H1 (cell line): ENCODE measurements around the gene FOXN1. TPM values are rescaled to one million over a fixed set of nuclear protein-coding genes. Genes with fewer than 3 reads are reported as not detected.

Experiments
- CTCF ChIA-PET: fragments of 300-600 bp; sonication (Branson Sonifier 250); formaldehyde crosslinking; loops from one replicate; lab custom pipeline; 2021; ENCODE audit not compliant: partially characterized antibody; lab: Charles Lee
- POLR2A ChIA-PET: fragments of 300-600 bp; sonication (Branson Sonifier 250); formaldehyde crosslinking; loops from one replicate; lab custom pipeline; 2021; ENCODE audit warnings: inconsistent platforms; ENCODE audit not compliant: partially characterized antibody; lab: Charles Lee
- DNase-seq, 2 experiments: peaks; one replicate each; pipeline versions ENCODE4 v3.0.0 to v3.0.0-alpha.2; 2010 to 2022; ENCODE audit warnings: low spot score in 2 of 2, low read depth in 1 of 2, mixed read lengths in 1 of 2
- FAIRE-seq: peaks from 2 replicates; lab custom pipeline; 2011; peaks lifted over from hg19 to GRCh38; lab: Jason Lieb, UNC
- H2AFZ ChIP-seq: 2 replicates; pipeline ENCODE4 v1.8.1; 2012; ENCODE audit warnings: low read length, inconsistent platforms
- H2AK5ac ChIP-seq: 2 replicates; pipeline ENCODE4 v1.6.1; 2013; ENCODE audit warnings: low read depth, low read length
- H2BK120ac ChIP-seq: replicated peaks from 2 replicates; pipeline ENCODE3; 2013; ENCODE audit warnings: low read depth, low read length, inconsistent platforms
- H2BK12ac ChIP-seq: 2 replicates; pipeline ENCODE4 v1.6.1; 2013; ENCODE audit warnings: low read depth, low read length
- H2BK15ac ChIP-seq: 2 replicates; pipeline ENCODE4 v1.6.1; 2013; ENCODE audit warnings: low read length
- H2BK20ac ChIP-seq: 2 replicates; pipeline ENCODE4 v1.6.1; 2013; ENCODE audit warnings: low read length
- H2BK5ac ChIP-seq: 2 replicates; pipeline ENCODE4 v1.6.1; 2013; ENCODE audit warnings: low read depth, low read length
- H3K14ac ChIP-seq: 2 replicates; pipeline ENCODE4 v1.6.1; 2013; ENCODE audit warnings: inconsistent platforms; ENCODE audit not compliant: insufficient read length
- H3K18ac ChIP-seq: 2 replicates; pipeline ENCODE4 v1.6.1; 2013; ENCODE audit warnings: low read length; ENCODE audit errors: extremely low read depth
- H3K23ac ChIP-seq: 2 replicates; pipeline ENCODE4 v1.6.1; 2013; ENCODE audit warnings: inconsistent platforms; ENCODE audit not compliant: insufficient read length
- H3K23me2 ChIP-seq: 2 replicates; pipeline ENCODE4 v1.6.1; 2013; ENCODE audit warnings: low read depth, low read length
- H3K27ac ChIP-seq: 2 replicates; pipeline ENCODE4 v1.6.1; 2011; ENCODE audit warnings: low read depth, low read length, inconsistent platforms
- H3K27me3 ChIP-seq, 4 experiments: replicated peaks in 1 of 4; 1 replicate in 1 of 4; 2 replicates in 3 of 4; pipeline versions ENCODE4 v1.6.1 to v1.8.1; 2011 to 2013; ENCODE audit warnings: low read length in 3 of 4, mild to moderate bottlenecking in 3 of 4, inconsistent platforms in 2 of 4, mixed read lengths in 2 of 4, moderate library complexity in 1 of 4; ENCODE audit not compliant: control insufficient read depth in 3 of 4, insufficient read depth in 3 of 4; ENCODE audit errors: extremely low read depth in 1 of 4
- H3K36me3 ChIP-seq, 4 experiments: 2 replicates each; pipeline versions ENCODE4 v1.6.1 to v1.8.1; 2011 to 2013; ENCODE audit warnings: mild to moderate bottlenecking in 4 of 4, low read length in 3 of 4, moderate library complexity in 2 of 4, control low read depth in 1 of 4, inconsistent platforms in 1 of 4; ENCODE audit not compliant: insufficient read depth in 4 of 4, control insufficient read depth in 2 of 4
- H3K4ac ChIP-seq: replicated peaks from 2 replicates; pipeline ENCODE3; 2013; ENCODE audit warnings: low read length, low read depth, mixed read lengths, inconsistent platforms; ENCODE audit not compliant: insufficient read length
- H3K4me1 ChIP-seq, 4 experiments: replicated peaks in 1 of 4; 1 replicate in 1 of 4; 2 replicates in 3 of 4; pipeline versions ENCODE4 v1.6.1 to v1.8.1; 2011 to 2013; ENCODE audit warnings: low read length in 3 of 4, inconsistent platforms in 2 of 4, mixed read lengths in 1 of 4; ENCODE audit not compliant: insufficient read depth in 4 of 4, control insufficient read depth in 3 of 4
- H3K4me2 ChIP-seq, 2 experiments: 2 replicates each; pipeline versions ENCODE4 v1.6.1 to v1.8.1; 2011 to 2013; ENCODE audit warnings: low read depth in 2 of 2, low read length in 2 of 2, control low read depth in 1 of 2, inconsistent platforms in 1 of 2, mild to moderate bottlenecking in 1 of 2; ENCODE audit not compliant: insufficient read depth in 1 of 2
- H3K4me3 ChIP-seq, 4 experiments: fragments of 200-600, 300-600 bp in 1 of 4; sonication (generic), shearing (Covaris generic), sonication (Bioruptor Twin) in 1 of 4; 2 replicates each; pipeline versions ENCODE4 v1.5.1 to v1.8.1; 2011 to 2016; ENCODE audit warnings: low read length in 4 of 4, low read depth in 3 of 4, control low read depth in 2 of 4, inconsistent platforms in 2 of 4, mild to moderate bottlenecking in 2 of 4, mixed read lengths in 1 of 4, moderate library complexity in 1 of 4; ENCODE audit not compliant: insufficient read depth in 2 of 4; ENCODE audit errors: extremely low read depth in 1 of 4
- H3K56ac ChIP-seq: replicated peaks from 2 replicates; pipeline ENCODE3; 2013; ENCODE audit warnings: low read depth, mild to moderate bottlenecking, mixed read lengths, low read length, inconsistent platforms; ENCODE audit not compliant: insufficient read length
- H3K79me1 ChIP-seq: 2 replicates; pipeline ENCODE4 v1.6.1; 2013; ENCODE audit warnings: low read depth, low read length, control low read depth
- H3K79me2 ChIP-seq, 2 experiments: 2 replicates each; pipeline versions ENCODE4 v1.6.1 to v1.8.1; 2012 to 2013; ENCODE audit warnings: low read length in 2 of 2, mild to moderate bottlenecking in 2 of 2, inconsistent platforms in 1 of 2; ENCODE audit not compliant: insufficient read depth in 2 of 2, control insufficient read depth in 1 of 2
- H3K9ac ChIP-seq, 4 experiments: replicated peaks in 1 of 4; 1 replicate in 1 of 4; 2 replicates in 3 of 4; pipeline versions ENCODE4 v1.6.1 to v1.8.1; 2011 to 2013; ENCODE audit warnings: low read depth in 3 of 4, low read length in 3 of 4, control low read depth in 2 of 4, mild to moderate bottlenecking in 2 of 4, moderate library complexity in 2 of 4, inconsistent platforms in 1 of 4; ENCODE audit errors: extremely low read depth in 1 of 4
- H3K9me3 ChIP-seq, 2 experiments: 2 replicates each; pipeline versions ENCODE4 v1.6.1 to v1.8.1; 2012 to 2013; ENCODE audit warnings: mild to moderate bottlenecking in 2 of 2, moderate library complexity in 2 of 2, control low read depth in 1 of 2, inconsistent platforms in 1 of 2, low read depth in 1 of 2, low read length in 1 of 2, mixed read lengths in 1 of 2; ENCODE audit not compliant: insufficient read depth in 2 of 2
- H4K20me1 ChIP-seq, 2 experiments: replicated peaks in 1 of 2; 2 replicates each; pipeline versions ENCODE3 to v1.8.1; 2011 to 2013; ENCODE audit warnings: inconsistent platforms in 2 of 2, low read length in 2 of 2, mild to moderate bottlenecking in 1 of 2; ENCODE audit not compliant: insufficient read depth in 2 of 2, control insufficient read depth in 1 of 2
- H4K5ac ChIP-seq: 2 replicates; pipeline ENCODE4 v1.6.1; 2013; ENCODE audit warnings: low read length, low read depth, mixed read lengths, inconsistent platforms; ENCODE audit not compliant: insufficient read length
- H4K8ac ChIP-seq: 2 replicates; pipeline ENCODE4 v1.8.0; 2013; ENCODE audit warnings: mild to moderate bottlenecking, moderate library complexity, low read length, inconsistent platforms; ENCODE audit not compliant: insufficient read depth; ENCODE audit errors: extremely low read depth
- H4K91ac ChIP-seq: replicated peaks from 2 replicates; pipeline ENCODE3; 2013; ENCODE audit warnings: low read length, mixed read lengths, inconsistent platforms; ENCODE audit not compliant: insufficient read length
- JUND ChIP-seq: IDR thresholded peaks from 2 replicates; pipeline ENCODE4 v1.6.1; 2011; ENCODE audit warnings: mild to moderate bottlenecking, improper control_type of control experiment, low read length
- KDM1A ChIP-seq: fragments of 200-600, 300-600 bp; sonication (generic); IDR thresholded peaks from 2 replicates; pipeline ENCODE4 v1.7.1; 2016; ENCODE audit warnings: mild to moderate bottlenecking, low read length, borderline replicate concordance
- KDM5A ChIP-seq: fragments of 200-600 bp; IDR thresholded peaks from 2 replicates; pipeline ENCODE4 v1.7.1; 2012; ENCODE audit warnings: mild to moderate bottlenecking, low read length, inconsistent platforms, mixed read lengths
- MAFK ChIP-seq: IDR thresholded peaks from 2 replicates; pipeline ENCODE4 v1.6.1; 2012; ENCODE audit warnings: low read depth, mild to moderate bottlenecking, improper control_type of control experiment, low read length
- NRF1 ChIP-seq: IDR thresholded peaks from 2 replicates; pipeline ENCODE4 v1.6.1; 2011; ENCODE audit warnings: mild to moderate bottlenecking, low read depth, low read length, improper control_type of control experiment
- RAD21 ChIP-seq, 2 experiments: IDR thresholded peaks in 1 of 2; conservative IDR thresholded peaks in 1 of 2; 2 replicates each; pipeline ENCODE4 v1.6.1; 2011; ENCODE audit warnings: low read depth in 2 of 2, low read length in 2 of 2, improper control_type of control experiment in 1 of 2, inconsistent platforms in 1 of 2, mild to moderate bottlenecking in 1 of 2, moderate library complexity in 1 of 2
- WGBS, 2 experiments: shearing (Covaris generic) in 1 of 2; methylation state at CpG; one replicate each; pipeline versions ENCODE4 v1.1.6 to v1.1.7; 2013 to 2015; ENCODE audit warnings: low lambda C conversion rate in 2 of 2, mixed read lengths in 2 of 2, inconsistent platforms in 1 of 2, low coverage in 1 of 2, missing lambda C conversion rate in 1 of 2; ENCODE audit not compliant: insufficient replicate concordance in 2 of 2, insufficient coverage in 1 of 2, insufficient read length in 1 of 2; ENCODE audit errors: extremely low coverage in 1 of 2, missing lambda C conversion rate in 1 of 2; 5-methylcytosine and 5-hydroxymethylcytosine counted together
- polyA plus RNA-seq, 7 experiments: library from polyadenylated mRNA; depleted of rRNA in 3 of 7; stranded (reverse) in 5 of 7; unstranded in 2 of 7; fragments of >200 nt in 5 of 7; fragments of 200-250 nt in 2 of 7; gene quantifications; 1 replicate in 5 of 7; 2 replicates in 1 of 7; 4 replicates in 1 of 7; pipeline versions ENCODE4 v1.2.1 to v1.2.3, GENCODE V29; 2011 to 2013; ENCODE audit warnings: missing spikeins in 2 of 7, mixed read lengths in 2 of 7
- total RNA-seq: library from RNA; stranded (reverse); fragmentation: NEBNext Ultra II Directional; extraction: Animal tissue kit (Norgen Biotek cat#: 25700); gene quantifications from 2 replicates; pipeline ENCODE4 v1.2.1, GENCODE V29; 2021
- TF ChIP-seq, protein P1 (sequence below), 3 experiments: IDR thresholded peaks; 1 replicate in 2 of 3; 2 replicates in 1 of 3; pipeline versions ENCODE4 v1.5.1 to v1.6.1; 2011; ENCODE audit warnings: low read length in 3 of 3, mild to moderate bottlenecking in 3 of 3, inconsistent platforms in 2 of 3, low read depth in 1 of 3, moderate library complexity in 1 of 3; ENCODE audit not compliant: insufficient read depth in 1 of 3; ENCODE audit errors: control extremely low read depth in 1 of 3
- TF ChIP-seq, protein P2 (sequence below): IDR thresholded peaks from 2 replicates; pipeline ENCODE4 v1.6.1; 2011; ENCODE audit warnings: low read length, improper control_type of control experiment

FOXN1 gene
- total and polyA plus RNA-seq, 2 of the 8 experiments (the other 6 are each of a cell fraction or from before 2014, with no cell fraction given) = not detected

DNA sequence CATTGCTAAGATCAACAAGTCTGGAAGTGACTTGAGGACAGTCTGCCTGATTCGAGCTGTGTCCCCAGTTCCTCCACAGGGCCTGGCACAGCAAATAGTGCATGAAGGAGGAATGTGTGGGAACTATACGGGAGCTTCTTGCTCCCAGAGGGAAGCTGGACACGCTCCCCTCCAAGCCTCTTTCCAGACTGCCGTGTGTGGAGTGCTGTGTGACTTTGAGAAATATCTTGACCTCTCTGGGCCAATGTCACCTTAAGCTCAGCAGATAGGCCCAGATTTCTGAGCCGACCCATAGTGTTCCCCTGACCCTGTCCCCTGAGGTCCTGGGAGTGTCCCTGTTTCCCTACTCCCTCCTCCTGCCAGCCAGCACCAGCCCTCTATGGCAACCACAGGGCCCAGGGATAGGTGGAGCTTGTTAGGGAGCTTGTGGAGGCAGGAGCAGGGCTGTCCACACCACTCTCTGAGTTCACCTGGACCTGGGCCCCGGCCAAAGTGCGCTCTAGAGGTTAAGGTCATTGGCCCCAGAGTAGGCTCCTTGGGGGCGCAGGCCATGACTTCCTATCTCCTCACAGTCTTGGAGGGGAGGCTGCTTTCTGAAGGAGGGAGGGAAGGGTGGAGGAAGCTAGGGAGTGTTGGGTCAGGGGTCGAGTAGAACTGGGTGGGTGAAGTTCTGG, 6.3 kb upstream of the FOXN1 start:
- Histone ChIP-seq H4K20me1 (no peaks in the 10 kb centered on the region), H3K56ac (no peak overlapping the region), H2BK5ac (no peak overlapping the region), H3K79me2 (no peaks in the 10 kb centered on the region), H3K14ac (no peak overlapping the region), H3K79me1 (no peaks in the 10 kb centered on the region), H2AK5ac (no peak overlapping the region), H3K23ac (no peak overlapping the region), H3K23me2 (no peaks in the 10 kb centered on the region), H3K9ac (no peak overlapping the region), H3K4me1 (peaks cover 0 to 34% (median 9%) of the 10 kb centered on the region in 4 experiments; a peak in 6 of 7 replicates), H4K8ac (peak overlapping the region; percentile 11), H3K4me2 (no peak overlapping the region), H2BK120ac (no peak overlapping the region), H4K5ac (no peak overlapping the region), H2BK15ac (no peak overlapping the region), H3K27me3 (no peaks in the 10 kb centered on the region), H2AFZ (no peak overlapping the region), H4K91ac (peak overlapping the region; percentile 45), H3K18ac (no peak overlapping the region), H3K9me3 (no peaks in the 10 kb centered on the region), H3K4me3 (no peak overlapping the region), H3K36me3 (no peaks in the 10 kb centered on the region), H2BK20ac (0 out of 2 replicates have a peak overlapping the region, but pooled peaks have one; percentile 77), H3K4ac (no peak overlapping the region), H3K27ac (no peak overlapping the region), H2BK12ac (no peak overlapping the region; the same call in 1 of the 2 replicates)
- DNase-seq (no peak), FAIRE-seq (no peak)
- TF ChIP-seq JUND (no peak), KDM5A (no peak), MAFK (no peak), KDM1A (peak; percentile 95; the same call in 1 of the 2 replicates), NRF1 (no peak), RAD21 (IDR thresholded peaks at IDR 0.05 in 1 of 2, conservative IDR thresholded peaks at IDR 0.05 in 1 of 2; ENCODE audit: low read depth in 2 of 2, low read length in 2 of 2) (no peak)
- TF ChIP-seq, protein P1, sequence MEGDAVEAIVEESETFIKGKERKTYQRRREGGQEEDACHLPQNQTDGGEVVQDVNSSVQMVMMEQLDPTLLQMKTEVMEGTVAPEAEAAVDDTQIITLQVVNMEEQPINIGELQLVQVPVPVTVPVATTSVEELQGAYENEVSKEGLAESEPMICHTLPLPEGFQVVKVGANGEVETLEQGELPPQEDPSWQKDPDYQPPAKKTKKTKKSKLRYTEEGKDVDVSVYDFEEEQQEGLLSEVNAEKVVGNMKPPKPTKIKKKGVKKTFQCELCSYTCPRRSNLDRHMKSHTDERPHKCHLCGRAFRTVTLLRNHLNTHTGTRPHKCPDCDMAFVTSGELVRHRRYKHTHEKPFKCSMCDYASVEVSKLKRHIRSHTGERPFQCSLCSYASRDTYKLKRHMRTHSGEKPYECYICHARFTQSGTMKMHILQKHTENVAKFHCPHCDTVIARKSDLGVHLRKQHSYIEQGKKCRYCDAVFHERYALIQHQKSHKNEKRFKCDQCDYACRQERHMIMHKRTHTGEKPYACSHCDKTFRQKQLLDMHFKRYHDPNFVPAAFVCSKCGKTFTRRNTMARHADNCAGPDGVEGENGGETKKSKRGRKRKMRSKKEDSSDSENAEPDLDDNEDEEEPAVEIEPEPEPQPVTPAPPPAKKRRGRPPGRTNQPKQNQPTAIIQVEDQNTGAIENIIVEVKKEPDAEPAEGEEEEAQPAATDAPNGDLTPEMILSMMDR (IDR thresholded peaks at IDR 0.05; ENCODE audit: control extremely low read depth in 1 of 3, insufficient read depth in 1 of 3, low read depth in 1 of 3, low read length in 3 of 3) = no peak
- TF ChIP-seq, protein P2, sequence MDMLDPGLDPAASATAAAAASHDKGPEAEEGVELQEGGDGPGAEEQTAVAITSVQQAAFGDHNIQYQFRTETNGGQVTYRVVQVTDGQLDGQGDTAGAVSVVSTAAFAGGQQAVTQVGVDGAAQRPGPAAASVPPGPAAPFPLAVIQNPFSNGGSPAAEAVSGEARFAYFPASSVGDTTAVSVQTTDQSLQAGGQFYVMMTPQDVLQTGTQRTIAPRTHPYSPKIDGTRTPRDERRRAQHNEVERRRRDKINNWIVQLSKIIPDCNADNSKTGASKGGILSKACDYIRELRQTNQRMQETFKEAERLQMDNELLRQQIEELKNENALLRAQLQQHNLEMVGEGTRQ = no peak
- ChIA-PET POLR2A (interaction anchor here (0.6 to 1.1 kb wide), 2 partner anchors 19 to 36 kb away, joined by 3 read pairs; no protein-coding TSS in a partner anchor), CTCF (interaction anchor here (0.6 to 21.4 kb wide), 6 partner anchors 11 to 117 kb away, joined by 3 to 547 read pairs (median 3); no protein-coding TSS in a partner anchor)
- WGBS, 2 experiments = 94% methylated on average over 8 of the region's 9 CpGs; no CpG with 5 or more reads in 1 of the 2 experiments
